GM23338 (cell line): ENCODE measurements around the gene FARP1. TPM values are rescaled to one million over a fixed set of nuclear protein-coding genes. Genes with fewer than 3 reads are reported as not detected.

Source experiments
- ATAC-seq: fragments of 200-7000 bp; cut with Tn5 transposase; 3 replicates; pipeline ENCODE4 v1.9.1; 2020
- DNase-seq: peaks from one replicate; pipeline ENCODE4 v3.0.0-alpha.2; 2015; ENCODE audit warnings: low spot score
- H2AFZ ChIP-seq: fragments of 200-600 bp; sonication (generic); 2 replicates; pipeline ENCODE4 v1.8.0; 2016; ENCODE audit warnings: antibody characterized with exemption, mild to moderate bottlenecking, moderate library complexity
- H3F3A ChIP-seq: fragments of 200-600 bp; sonication (generic); replicated peaks from 2 replicates; pipeline ENCODE4 v1.8.0; 2017; ENCODE audit warnings: antibody characterized with exemption, mixed run types, low read depth
- H3K27ac ChIP-seq: fragments of 200-600 bp; sonication (generic); 2 replicates; pipeline ENCODE4 v1.6.1; 2016; ENCODE audit warnings: low read depth
- H3K27me3 ChIP-seq: fragments of 200-600 bp; sonication (generic); 2 replicates; pipeline ENCODE4 v1.8.0; 2016; ENCODE audit warnings: mild to moderate bottlenecking, mixed run types, moderate library complexity; ENCODE audit not compliant: insufficient read depth
- H3K36me3 ChIP-seq: fragments of 200-600 bp; sonication (generic); 2 replicates; pipeline ENCODE4 v1.8.0; 2016; ENCODE audit warnings: mild to moderate bottlenecking; ENCODE audit not compliant: insufficient read depth
- H3K4me1 ChIP-seq: fragments of 200-600 bp; sonication (generic); 2 replicates; pipeline ENCODE4 v1.8.0; 2016; ENCODE audit warnings: mild to moderate bottlenecking, moderate library complexity; ENCODE audit not compliant: insufficient read depth
- H3K4me2 ChIP-seq: fragments of 200-600 bp; sonication (generic); 2 replicates; pipeline ENCODE4 v1.7.1; 2017; ENCODE audit warnings: mixed run types
- H3K4me3 ChIP-seq: fragments of 200-600 bp; sonication (generic); 2 replicates; pipeline ENCODE4 v1.6.1; 2016; ENCODE audit warnings: mixed run types
- H3K79me2 ChIP-seq: fragments of 200-600 bp; sonication (generic); replicated peaks from 2 replicates; pipeline ENCODE4 v1.8.0; 2017; ENCODE audit warnings: mild to moderate bottlenecking; ENCODE audit not compliant: insufficient read depth
- H3K9me2 ChIP-seq: fragments of 200-600 bp; sonication (generic); 2 replicates; pipeline ENCODE4 v1.8.0; 2017; ENCODE audit not compliant: insufficient read depth
- H4K20me1 ChIP-seq: fragments of 200-600 bp; sonication (generic); replicated peaks from 2 replicates; pipeline ENCODE4 v1.8.0; 2017; ENCODE audit warnings: mild to moderate bottlenecking; ENCODE audit not compliant: insufficient read depth
- H3K27ac Mint-ChIP-seq: 2 replicates; pipeline ENCODE4 v1.8.0; 2020; ENCODE audit warnings: inconsistent platforms, mild to moderate bottlenecking, moderate library complexity, mixed read lengths
- H3K27me3 Mint-ChIP-seq: 3 replicates; pipeline ENCODE4 v1.8.0; 2022; ENCODE audit warnings: low read depth, mild to moderate bottlenecking, moderate library complexity, mixed read lengths, inconsistent platforms; ENCODE audit not compliant: insufficient read depth, poor library complexity
- H3K36me3 Mint-ChIP-seq: 3 replicates; pipeline ENCODE4 v1.8.0; 2021; ENCODE audit warnings: low read depth, mild to moderate bottlenecking, inconsistent platforms, moderate library complexity, mixed read lengths
- H3K4me1 Mint-ChIP-seq: 3 replicates; pipeline ENCODE4 v1.8.0; 2020; ENCODE audit warnings: mild to moderate bottlenecking, inconsistent platforms, mixed read lengths
- H3K4me3 Mint-ChIP-seq: 3 replicates; pipeline ENCODE4 v1.8.0; 2021; ENCODE audit warnings: moderate library complexity, mild to moderate bottlenecking, inconsistent platforms, mixed read lengths
- H3K9me3 Mint-ChIP-seq: 3 replicates; pipeline ENCODE4 v1.8.0; 2020; ENCODE audit warnings: moderate library complexity, mild to moderate bottlenecking, inconsistent platforms, mixed read lengths
- EZH2 ChIP-seq: fragments of 200-600 bp; sonication (generic); IDR thresholded peaks from one replicate; pipeline ENCODE4 v1.8.0; 2017; ENCODE audit warnings: antibody characterized with exemption, mild to moderate bottlenecking, low read depth; ENCODE audit not compliant: unreplicated experiment
- EZH2phosphoT487 ChIP-seq: fragments of 200-600 bp; sonication (generic); IDR thresholded peaks from one replicate; pipeline ENCODE4 v1.8.1; 2018; ENCODE audit warnings: antibody characterized with exemption; ENCODE audit not compliant: unreplicated experiment
- NANOG ChIP-seq: IDR thresholded peaks from 2 replicates; pipeline ENCODE4 v1.6.1; 2016; ENCODE audit warnings: antibody characterized with exemption, borderline replicate concordance
- ZNF114 ChIP-seq: fragments of 250-450 bp; sonication (Bioruptor Pico); IDR thresholded peaks from 2 replicates; pipeline ENCODE4 v1.5.0; 2020; ENCODE audit warnings: mild to moderate bottlenecking, moderate library complexity
- ZNF331 ChIP-seq: fragments of 250-450 bp; sonication (Bioruptor Pico); IDR thresholded peaks from 2 replicates; pipeline ENCODE4 v1.5.0; 2020; ENCODE audit warnings: low read depth, mild to moderate bottlenecking, moderate library complexity
- polyA plus RNA-seq: library from polyadenylated mRNA; unstranded; fragments of >200 nt; fragmentation: Nextera tagmentation; extraction: Ambion mirVana; gene quantifications from 2 replicates; pipeline ENCODE4 v1.2.1, GENCODE V29; 2016
- total RNA-seq: library from RNA; depleted of rRNA; stranded (reverse); fragments of >200 nt; shearing (Covaris generic); gene quantifications from 2 replicates; pipeline ENCODE4 v1.2.3, GENCODE V29; 2014
- TF ChIP-seq, protein P1 (sequence below), 2 experiments: fragments of 200-600 bp in 1 of 2; sonication (generic) in 1 of 2; conservative IDR thresholded peaks; 2 replicates each; pipeline versions ENCODE4 v1.5.1 to v1.6.1; 2016 to 2017; ENCODE audit warnings: antibody characterized with exemption in 2 of 2, low read depth in 2 of 2, mild to moderate bottlenecking in 2 of 2, moderate library complexity in 1 of 2
- TF ChIP-seq, protein P2 (sequence below): fragments of 250-450 bp; sonication (Bioruptor Pico); IDR thresholded peaks from 2 replicates; pipeline ENCODE4 v1.5.0; 2020; ENCODE audit warnings: mild to moderate bottlenecking, moderate library complexity

The FARP1 gene
- total and polyA plus RNA-seq, 2 experiments from 2014 or later = 53.6 to 82.5 TPM

DNA sequence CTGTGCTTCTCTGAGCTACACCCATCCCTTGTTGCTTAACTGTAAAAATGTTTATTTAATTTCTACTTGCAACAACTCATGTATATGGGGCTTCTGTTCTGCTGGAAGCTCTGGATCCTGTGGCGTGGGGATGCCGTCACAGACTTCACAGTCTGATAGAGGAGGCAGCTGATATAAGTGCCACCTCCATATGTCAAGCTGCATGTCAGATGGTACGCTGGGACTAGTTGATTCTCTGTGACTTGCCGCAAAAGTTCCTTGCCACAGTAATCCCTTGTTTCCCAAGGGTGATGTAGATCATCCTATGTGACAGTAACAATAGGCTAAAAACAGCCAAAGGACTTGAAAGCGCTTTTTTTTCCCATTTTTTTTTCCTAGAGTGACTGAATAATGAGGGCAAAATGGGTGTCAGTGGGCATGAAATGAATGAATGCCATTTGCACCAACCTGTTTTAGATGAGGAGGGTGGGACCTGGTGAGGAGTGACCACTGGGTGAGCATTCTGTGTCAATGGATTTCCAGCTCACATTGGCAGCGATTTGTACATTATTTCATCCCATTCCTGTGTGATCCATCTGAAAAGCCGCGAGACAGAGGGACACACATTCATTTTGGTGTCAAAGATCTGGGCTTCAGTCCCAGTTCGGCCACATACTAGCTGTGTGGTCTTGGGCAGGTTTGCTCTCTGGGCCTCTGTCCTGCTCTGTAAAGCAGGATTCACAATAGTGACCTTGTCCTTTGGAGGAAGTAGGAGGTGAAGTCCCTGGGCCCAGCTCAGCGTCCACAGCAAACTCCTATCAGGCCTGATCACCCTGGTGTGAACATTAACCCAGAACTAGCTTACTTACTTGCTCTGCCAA, 123.0 kb downstream of the FARP1 start:
- Histone ChIP-seq H4K20me1 (no peaks in the 10 kb centered on the region), H3K79me2 (peaks cover 52% of the 10 kb centered on the region), H3K27ac (0 out of 2 replicates have a peak overlapping the region, but pooled peaks have one; percentile 9), H2AFZ (no peak overlapping the region), H3K36me3 (no peaks in the 10 kb centered on the region), H3K4me1 (peaks cover 3% of the 10 kb centered on the region; the same call in 1 of the 2 replicates), H3F3A (0 out of 2 replicates have a peak, but pooled peaks cover 6% of the 10 kb centered on the region), H3K27me3 (no peaks in the 10 kb centered on the region), H3K9me2 (no peaks in the 10 kb centered on the region), H3K4me2 (no peak overlapping the region), H3K4me3 (no peak overlapping the region)
- H3K4me1 Mint-ChIP-seq = peaks cover 16% of the 10 kb centered on the region
- no peak overlapping the region for H3K27ac Mint-ChIP-seq
- H3K4me3 Mint-ChIP-seq = no peak overlapping the region
- H3K27me3 Mint-ChIP-seq = peaks cover 1% of the 10 kb centered on the region
- ATAC-seq = no peak
- TF ChIP-seq, protein P1, sequence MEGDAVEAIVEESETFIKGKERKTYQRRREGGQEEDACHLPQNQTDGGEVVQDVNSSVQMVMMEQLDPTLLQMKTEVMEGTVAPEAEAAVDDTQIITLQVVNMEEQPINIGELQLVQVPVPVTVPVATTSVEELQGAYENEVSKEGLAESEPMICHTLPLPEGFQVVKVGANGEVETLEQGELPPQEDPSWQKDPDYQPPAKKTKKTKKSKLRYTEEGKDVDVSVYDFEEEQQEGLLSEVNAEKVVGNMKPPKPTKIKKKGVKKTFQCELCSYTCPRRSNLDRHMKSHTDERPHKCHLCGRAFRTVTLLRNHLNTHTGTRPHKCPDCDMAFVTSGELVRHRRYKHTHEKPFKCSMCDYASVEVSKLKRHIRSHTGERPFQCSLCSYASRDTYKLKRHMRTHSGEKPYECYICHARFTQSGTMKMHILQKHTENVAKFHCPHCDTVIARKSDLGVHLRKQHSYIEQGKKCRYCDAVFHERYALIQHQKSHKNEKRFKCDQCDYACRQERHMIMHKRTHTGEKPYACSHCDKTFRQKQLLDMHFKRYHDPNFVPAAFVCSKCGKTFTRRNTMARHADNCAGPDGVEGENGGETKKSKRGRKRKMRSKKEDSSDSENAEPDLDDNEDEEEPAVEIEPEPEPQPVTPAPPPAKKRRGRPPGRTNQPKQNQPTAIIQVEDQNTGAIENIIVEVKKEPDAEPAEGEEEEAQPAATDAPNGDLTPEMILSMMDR (conservative IDR thresholded peaks at IDR 0.05; ENCODE audit: low read depth in 2 of 2) = no peak
- no peaks in the 10 kb centered on the region for H3K9me3 Mint-ChIP-seq
- DNase-seq = no peak
- no peaks in the 10 kb centered on the region for H3K36me3 Mint-ChIP-seq

DNA sequence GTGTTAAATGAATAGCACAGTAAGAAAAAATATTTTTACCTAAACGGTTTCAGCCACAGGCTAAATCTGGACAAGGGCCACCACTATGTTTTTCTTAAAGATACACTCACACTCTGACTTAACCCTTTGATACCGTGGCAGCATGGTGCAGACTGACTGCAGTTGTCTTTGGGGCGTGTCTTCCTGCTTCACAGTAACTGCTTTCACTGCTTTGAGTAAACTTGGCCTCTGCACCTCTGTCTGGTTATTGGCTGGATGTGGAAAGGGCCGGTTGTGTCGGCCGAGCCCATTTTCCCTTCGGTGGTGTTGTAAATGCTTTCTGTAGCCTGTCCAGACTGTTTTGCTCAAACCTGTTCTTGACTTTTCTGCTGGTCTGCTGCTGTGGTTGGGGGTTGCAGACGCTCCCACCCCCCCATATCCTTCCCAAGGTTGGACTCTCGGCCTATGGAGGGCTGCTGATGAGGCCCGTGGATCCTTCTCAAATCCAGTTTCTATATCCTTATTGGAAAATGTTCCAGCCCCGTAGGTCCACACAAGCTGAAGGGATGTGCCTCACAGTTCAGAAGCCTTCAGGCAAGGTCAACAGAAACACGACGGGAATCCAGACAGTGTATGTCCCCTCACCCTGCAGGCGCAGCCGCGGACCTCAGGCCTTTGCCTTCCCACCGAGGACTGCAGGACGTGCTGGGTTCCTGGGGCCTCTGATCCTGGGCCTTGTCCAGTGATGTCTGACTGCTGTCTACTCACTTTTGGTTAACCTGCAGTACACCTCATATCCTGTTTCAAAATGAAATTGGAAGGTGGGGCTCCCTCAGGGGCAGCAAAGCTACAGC, 124.4 kb downstream of the FARP1 start:
- H3K79me2 ChIP-seq = peaks cover 59% of the 10 kb centered on the region
- TF ChIP-seq ZNF331 (CRISPR knock-in tag) (no peak), EZH2phosphoT487 (no peak), ZNF114 (CRISPR knock-in tag) (no peak), EZH2 (no peak), NANOG (no peak)
- TF ChIP-seq, protein P2, sequence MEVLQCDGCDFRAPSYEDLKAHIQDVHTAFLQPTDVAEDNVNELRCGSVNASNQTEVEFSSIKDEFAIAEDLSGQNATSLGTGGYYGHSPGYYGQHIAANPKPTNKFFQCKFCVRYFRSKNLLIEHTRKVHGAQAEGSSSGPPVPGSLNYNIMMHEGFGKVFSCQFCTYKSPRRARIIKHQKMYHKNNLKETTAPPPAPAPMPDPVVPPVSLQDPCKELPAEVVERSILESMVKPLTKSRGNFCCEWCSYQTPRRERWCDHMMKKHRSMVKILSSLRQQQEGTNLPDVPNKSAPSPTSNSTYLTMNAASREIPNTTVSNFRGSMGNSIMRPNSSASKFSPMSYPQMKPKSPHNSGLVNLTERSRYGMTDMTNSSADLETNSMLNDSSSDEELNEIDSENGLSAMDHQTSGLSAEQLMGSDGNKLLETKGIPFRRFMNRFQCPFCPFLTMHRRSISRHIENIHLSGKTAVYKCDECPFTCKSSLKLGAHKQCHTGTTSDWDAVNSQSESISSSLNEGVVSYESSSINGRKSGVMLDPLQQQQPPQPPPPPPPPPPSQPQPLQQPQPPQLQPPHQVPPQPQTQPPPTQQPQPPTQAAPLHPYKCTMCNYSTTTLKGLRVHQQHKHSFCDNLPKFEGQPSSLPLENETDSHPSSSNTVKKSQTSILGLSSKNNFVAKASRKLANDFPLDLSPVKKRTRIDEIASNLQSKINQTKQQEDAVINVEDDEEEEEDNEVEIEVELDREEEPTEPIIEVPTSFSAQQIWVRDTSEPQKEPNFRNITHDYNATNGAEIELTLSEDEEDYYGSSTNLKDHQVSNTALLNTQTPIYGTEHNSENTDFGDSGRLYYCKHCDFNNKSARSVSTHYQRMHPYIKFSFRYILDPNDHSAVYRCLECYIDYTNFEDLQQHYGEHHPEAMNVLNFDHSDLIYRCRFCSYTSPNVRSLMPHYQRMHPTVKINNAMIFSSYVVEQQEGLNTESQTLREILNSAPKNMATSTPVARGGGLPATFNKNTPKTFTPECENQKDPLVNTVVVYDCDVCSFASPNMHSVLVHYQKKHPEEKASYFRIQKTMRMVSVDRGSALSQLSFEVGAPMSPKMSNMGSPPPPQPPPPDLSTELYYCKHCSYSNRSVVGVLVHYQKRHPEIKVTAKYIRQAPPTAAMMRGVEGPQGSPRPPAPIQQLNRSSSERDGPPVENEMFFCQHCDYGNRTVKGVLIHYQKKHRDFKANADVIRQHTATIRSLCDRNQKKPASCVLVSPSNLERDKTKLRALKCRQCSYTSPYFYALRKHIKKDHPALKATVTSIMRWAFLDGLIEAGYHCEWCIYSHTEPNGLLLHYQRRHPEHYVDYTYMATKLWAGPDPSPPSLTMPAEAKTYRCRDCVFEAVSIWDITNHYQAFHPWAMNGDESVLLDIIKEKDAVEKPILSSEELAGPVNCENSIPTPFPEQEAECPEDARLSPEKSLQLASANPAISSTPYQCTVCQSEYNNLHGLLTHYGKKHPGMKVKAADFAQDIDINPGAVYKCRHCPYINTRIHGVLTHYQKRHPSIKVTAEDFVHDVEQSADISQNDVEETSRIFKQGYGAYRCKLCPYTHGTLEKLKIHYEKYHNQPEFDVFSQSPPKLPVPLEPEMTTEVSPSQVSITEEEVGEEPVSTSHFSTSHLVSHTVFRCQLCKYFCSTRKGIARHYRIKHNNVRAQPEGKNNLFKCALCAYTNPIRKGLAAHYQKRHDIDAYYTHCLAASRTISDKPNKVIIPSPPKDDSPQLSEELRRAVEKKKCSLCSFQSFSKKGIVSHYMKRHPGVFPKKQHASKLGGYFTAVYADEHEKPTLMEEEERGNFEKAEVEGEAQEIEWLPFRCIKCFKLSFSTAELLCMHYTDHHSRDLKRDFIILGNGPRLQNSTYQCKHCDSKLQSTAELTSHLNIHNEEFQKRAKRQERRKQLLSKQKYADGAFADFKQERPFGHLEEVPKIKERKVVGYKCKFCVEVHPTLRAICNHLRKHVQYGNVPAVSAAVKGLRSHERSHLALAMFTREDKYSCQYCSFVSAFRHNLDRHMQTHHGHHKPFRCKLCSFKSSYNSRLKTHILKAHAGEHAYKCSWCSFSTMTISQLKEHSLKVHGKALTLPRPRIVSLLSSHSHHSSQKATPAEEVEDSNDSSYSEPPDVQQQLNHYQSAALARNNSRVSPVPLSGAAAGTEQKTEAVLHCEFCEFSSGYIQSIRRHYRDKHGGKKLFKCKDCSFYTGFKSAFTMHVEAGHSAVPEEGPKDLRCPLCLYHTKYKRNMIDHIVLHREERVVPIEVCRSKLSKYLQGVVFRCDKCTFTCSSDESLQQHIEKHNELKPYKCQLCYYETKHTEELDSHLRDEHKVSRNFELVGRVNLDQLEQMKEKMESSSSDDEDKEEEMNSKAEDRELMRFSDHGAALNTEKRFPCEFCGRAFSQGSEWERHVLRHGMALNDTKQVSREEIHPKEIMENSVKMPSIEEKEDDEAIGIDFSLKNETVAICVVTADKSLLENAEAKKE (CRISPR knock-in tag) = no peak
- TF ChIP-seq, protein P1 (conservative IDR thresholded peaks at IDR 0.05; ENCODE audit: low read depth in 2 of 2) = no peak

More for the DNA sequence above, 124.4 kb downstream of the FARP1 start:
- Mint-ChIP-seq H3K27ac (peak overlapping the region; percentile 37), H3K4me3 (no peak overlapping the region), H3K27me3 (no peaks in the 10 kb centered on the region), H3K36me3 (no peaks in the 10 kb centered on the region), H3K9me3 (no peaks in the 10 kb centered on the region), H3K4me1 (peaks cover 5% of the 10 kb centered on the region; the same call in 2 of the 3 replicates)
- ATAC-seq (peak; percentile 49), DNase-seq (no peak)
- Histone ChIP-seq H3F3A (0 out of 2 replicates have a peak, but pooled peaks cover 6% of the 10 kb centered on the region), H3K27me3 (no peaks in the 10 kb centered on the region), H3K4me2 (no peak overlapping the region), H3K4me1 (peaks cover under 1% of the 10 kb centered on the region; the same call in 1 of the 2 replicates), H3K36me3 (no peaks in the 10 kb centered on the region), H3K27ac (no peak overlapping the region), H3K9me2 (no peaks in the 10 kb centered on the region), H4K20me1 (no peaks in the 10 kb centered on the region), H2AFZ (no peak overlapping the region), H3K4me3 (no peak overlapping the region)
